RWPE2 (cell line): ENCODE data around the gene FGA.

Source experiments
- ATAC-seq: fragments of 200-7000 bp; cut with Tn5 transposase; 3 replicates; pipeline ENCODE4 v1.9.1; 2021; ENCODE audit warnings: low read depth
- DNase-seq: peaks from one replicate; pipeline ENCODE4 v3.0.0-alpha.2; 2020; ENCODE audit warnings: low spot score
- H3K27ac ChIP-seq: fragments of 450-650 bp; 2 replicates; pipeline ENCODE4 v1.5.1; 2017; ENCODE audit warnings: mild to moderate bottlenecking; ENCODE audit not compliant: poor library complexity, severe bottlenecking
- H3K27me3 ChIP-seq: fragments of 250-450 bp; sonication (Bioruptor Pico); 2 replicates; pipeline ENCODE4 v1.5.1; 2021; ENCODE audit warnings: mild to moderate bottlenecking, moderate library complexity; ENCODE audit not compliant: insufficient read depth, poor library complexity, severe bottlenecking
- H3K36me3 ChIP-seq: fragments of 250-450 bp; sonication (Bioruptor Pico); 2 replicates; pipeline ENCODE4 v1.5.1; 2020; ENCODE audit warnings: low read depth, mild to moderate bottlenecking, moderate library complexity
- H3K4me1 ChIP-seq: fragments of 250-450 bp; sonication (Bioruptor Pico); 2 replicates; pipeline ENCODE4 v1.5.1; 2021; ENCODE audit warnings: mild to moderate bottlenecking, moderate library complexity; ENCODE audit not compliant: insufficient read depth, poor library complexity, severe bottlenecking
- H3K4me3 ChIP-seq: fragments of 250-450 bp; sonication (Bioruptor Pico); 2 replicates; pipeline ENCODE4 v1.5.1; 2021; ENCODE audit warnings: mild to moderate bottlenecking, moderate library complexity; ENCODE audit not compliant: severe bottlenecking
- H3K9me3 ChIP-seq: fragments of 250-450 bp; sonication (Bioruptor Pico); 2 replicates; pipeline ENCODE4 v1.5.1; 2021; ENCODE audit warnings: mild to moderate bottlenecking, moderate library complexity; ENCODE audit not compliant: severe bottlenecking
- CTCF ChIP-seq: fragments of 450-650 bp; IDR thresholded peaks from one replicate; pipeline ENCODE4 v1.5.1; 2017; ENCODE audit warnings: mild to moderate bottlenecking, moderate library complexity; ENCODE audit not compliant: poor library complexity, severe bottlenecking

FGA gene

GRCh38 chr4:154564311-154564710 lies 26.2 kb downstream of the FGA start:
- ATAC-seq: 0 out of 3 replicates have a peak, but pooled peaks have one; percentile 3
- no peak for TF ChIP-seq CTCF
- no peak for DNase-seq
- no peak overlapping the region for H3K4me3 ChIP-seq
- H3K4me1 ChIP-seq: peaks cover 46% of the 10 kb centered on the region
- H3K36me3 ChIP-seq: no peaks in the 10 kb centered on the region
- H3K9me3 ChIP-seq: no peaks in the 10 kb centered on the region
- H3K27me3 ChIP-seq: no peaks in the 10 kb centered on the region
- H3K27ac ChIP-seq: no peak overlapping the region

- Histone ChIP-seq H3K4me3 (no peak within 1 kb of the TSS), H3K27me3 (no peaks in the 10 kb centered on the region), H3K9me3 (no peaks in the 10 kb centered on the region), H3K36me3 (no peaks in the 10 kb centered on the region), H3K27ac (peak within 1 kb of the TSS; percentile 56), H3K4me1 (peaks cover 39% of the 10 kb centered on the region)
- no peak for TF ChIP-seq CTCF
- ATAC-seq: no peak
- DNase-seq: no peak
Measured at GRCh38 chr4:154562697-154563254, 27.8 kb downstream of the FGA start, which contains the start of gene FGB. TSS of gene FGB (plus strand) at chr4:154563011. CDS start at chr4:154563019, 8 bp downstream.

- Histone ChIP-seq H3K27ac (peak overlapping the region; percentile 56), H3K9me3 (no peaks in the 10 kb centered on the region), H3K36me3 (no peaks in the 10 kb centered on the region), H3K27me3 (no peaks in the 10 kb centered on the region), H3K4me3 (no peak overlapping the region), H3K4me1 (peaks cover 36% of the 10 kb centered on the region)
- DNase-seq (peak; percentile 62), ATAC-seq (peak; percentile 96)
- no peak for TF ChIP-seq CTCF
Measured at GRCh38 chr4:154560824-154561231, 29.7 kb downstream of the FGA start.

GRCh38 chr4:154560419-154560801 lies 30.1 kb downstream of the FGA start:
- DNase-seq: no peak
- H3K36me3 ChIP-seq: no peaks in the 10 kb centered on the region
- peak overlapping the region; percentile 56 for H3K27ac ChIP-seq
- no peak overlapping the region for H3K4me3 ChIP-seq
- no peak for TF ChIP-seq CTCF
- no peaks in the 10 kb centered on the region for H3K9me3 ChIP-seq
- H3K27me3 ChIP-seq: no peaks in the 10 kb centered on the region
- peaks cover 36% of the 10 kb centered on the region for H3K4me1 ChIP-seq
- no peak; the same call in 2 of the 3 replicates for ATAC-seq
